Trophoblast cell (in vitro differentiated cells and primary cell): ENCODE data around the gene LSG1.
A peak's percentile ranks its signal among the peaks of the same experiment; 100 is the strongest.
"Not testable (repeated sequence)": the region's sequence is repeated elsewhere in the genome, so short reads cannot be mapped to it uniquely, and the experiment has no call there.

Experiments
- DNase-seq, 2 donors: peaks; one replicate each; pipeline ENCODE4 v3.0.0-alpha.2; 2016
- H2AFZ ChIP-seq: 2 replicates; pipeline ENCODE4 v1.6.1; 2013; ENCODE audit warnings: low read length, moderate library complexity, mild to moderate bottlenecking; ENCODE audit not compliant: insufficient read depth, poor library complexity
- H2AK5ac ChIP-seq: 2 replicates; pipeline ENCODE4 v1.6.1; 2013; ENCODE audit warnings: mild to moderate bottlenecking, low read length
- H2BK120ac ChIP-seq: 2 replicates; pipeline ENCODE4 v1.6.1; 2013; ENCODE audit warnings: low read length, mild to moderate bottlenecking, moderate library complexity; ENCODE audit not compliant: insufficient read depth, poor library complexity
- H2BK12ac ChIP-seq: 2 replicates; pipeline ENCODE4 v1.6.1; 2013; ENCODE audit warnings: mild to moderate bottlenecking, low read length, moderate library complexity
- H2BK5ac ChIP-seq: 2 replicates; pipeline ENCODE4 v1.6.1; 2013; ENCODE audit warnings: low read length, low read depth, moderate library complexity, mild to moderate bottlenecking; ENCODE audit not compliant: poor library complexity
- H3K14ac ChIP-seq: 2 replicates; pipeline ENCODE4 v1.6.1; 2013; ENCODE audit warnings: mild to moderate bottlenecking, low read length
- H3K18ac ChIP-seq: 2 replicates; pipeline ENCODE4 v1.6.1; 2013; ENCODE audit warnings: mild to moderate bottlenecking, low read length
- H3K23ac ChIP-seq: 2 replicates; pipeline ENCODE4 v1.6.1; 2013; ENCODE audit warnings: low read length
- H3K27ac ChIP-seq: 2 replicates; pipeline ENCODE4 v1.5.1; 2013; ENCODE audit warnings: low read depth, mild to moderate bottlenecking, inconsistent platforms, low read length, moderate library complexity
- H3K27me3 ChIP-seq: 2 replicates; pipeline ENCODE4 v1.6.1; 2013; ENCODE audit warnings: inconsistent platforms, mild to moderate bottlenecking, low read length, moderate library complexity; ENCODE audit not compliant: insufficient read depth
- H3K36me3 ChIP-seq, 2 experiments: 1 replicate in 1 of 2; 2 replicates in 1 of 2; pipeline ENCODE4 v1.6.1; 2013; ENCODE audit warnings: low read length in 2 of 2, mild to moderate bottlenecking in 2 of 2, moderate library complexity in 1 of 2; ENCODE audit not compliant: insufficient read depth in 2 of 2, control insufficient read depth in 1 of 2
- H3K4ac ChIP-seq: 2 replicates; pipeline ENCODE4 v1.6.1; 2013; ENCODE audit warnings: low read depth, mild to moderate bottlenecking, low read length, moderate library complexity
- H3K4me1 ChIP-seq, 2 experiments: 1 replicate in 1 of 2; 2 replicates in 1 of 2; pipeline ENCODE4 v1.6.1; 2013; ENCODE audit warnings: low read length in 2 of 2, mild to moderate bottlenecking in 2 of 2, moderate library complexity in 1 of 2; ENCODE audit not compliant: insufficient read depth in 2 of 2, control insufficient read depth in 1 of 2
- H3K4me2 ChIP-seq: 2 replicates; pipeline ENCODE4 v1.6.1; 2013; ENCODE audit warnings: inconsistent platforms, mild to moderate bottlenecking, low read length, moderate library complexity
- H3K4me3 ChIP-seq: 2 replicates; pipeline ENCODE4 v1.5.1; 2013; ENCODE audit warnings: mild to moderate bottlenecking, low read depth, low read length, inconsistent platforms
- H3K79me1 ChIP-seq: one replicate; pipeline ENCODE4 v1.6.1; 2013; ENCODE audit warnings: low read length
- H3K79me2 ChIP-seq: 2 replicates; pipeline ENCODE4 v1.6.1; 2013; ENCODE audit warnings: low read length, mild to moderate bottlenecking; ENCODE audit not compliant: control insufficient read depth, insufficient read depth, poor library complexity
- H3K9ac ChIP-seq: 2 replicates; pipeline ENCODE4 v1.6.1; 2013; ENCODE audit warnings: mild to moderate bottlenecking, low read length
- H3K9me3 ChIP-seq: 2 replicates; pipeline ENCODE4 v1.6.1; 2013; ENCODE audit warnings: low read depth, mild to moderate bottlenecking, control low read depth, inconsistent platforms, low read length; ENCODE audit not compliant: insufficient read depth
- H4K12ac ChIP-seq: 2 replicates; pipeline ENCODE4 v1.6.1; 2013; ENCODE audit warnings: low read depth, mild to moderate bottlenecking, low read length, moderate library complexity
- H4K8ac ChIP-seq: 2 replicates; pipeline ENCODE4 v1.6.1; 2013; ENCODE audit warnings: low read depth, mild to moderate bottlenecking, low read length, moderate library complexity
- H4K91ac ChIP-seq: one replicate; pipeline ENCODE4 v1.6.1; 2013; ENCODE audit warnings: low read depth, mild to moderate bottlenecking, low read length, moderate library complexity
- WGBS: extraction: QIAGEN DNeasy Blood & Tissue Kit; methylation state at CpG from one replicate; pipeline ENCODE4 v1.1.7; 2013; ENCODE audit warnings: missing lambda C conversion rate; ENCODE audit not compliant: insufficient read length, insufficient coverage; ENCODE audit errors: extremely low coverage; 5-methylcytosine and 5-hydroxymethylcytosine counted together

Gene LSG1

DNA sequence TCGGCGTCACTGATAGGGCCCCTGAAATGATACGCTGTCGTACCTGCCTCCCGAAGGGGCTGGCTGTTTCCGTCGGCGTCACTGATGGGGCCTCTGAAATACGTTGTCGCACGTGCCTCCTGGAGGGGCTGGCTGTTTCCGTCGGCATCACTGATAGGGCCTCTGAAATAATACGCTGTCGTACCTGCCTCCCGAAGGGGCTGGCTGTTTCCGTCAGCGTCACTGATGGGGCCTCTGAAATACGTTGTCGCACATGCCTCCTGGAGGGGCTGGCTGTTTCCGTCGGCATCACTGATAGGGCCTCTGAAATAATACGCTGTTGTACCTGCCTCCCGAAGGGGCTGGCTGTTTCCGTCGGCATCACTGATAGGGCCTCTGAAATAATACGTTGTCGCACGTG, 41.3 kb downstream of the LSG1 start:
- not testable (repeated sequence) for H3K4me1 ChIP-seq, H3K14ac ChIP-seq, H3K4me3 ChIP-seq, H2BK120ac ChIP-seq, H4K8ac ChIP-seq, H4K91ac ChIP-seq, H3K23ac ChIP-seq, H4K12ac ChIP-seq, H2AFZ ChIP-seq, H3K4ac ChIP-seq, H2BK12ac ChIP-seq, H3K79me1 ChIP-seq, DNase-seq, H3K27ac ChIP-seq, H3K4me2 ChIP-seq, H2AK5ac ChIP-seq, H3K79me2 ChIP-seq, H3K9ac ChIP-seq, H3K27me3 ChIP-seq, H2BK5ac ChIP-seq, H3K18ac ChIP-seq
- WGBS, result no CpG with 5 or more reads among the region's 29 CpGs
- peaks cover 19 to 26% of the 10 kb centered on the region in 2 experiments for H3K36me3 ChIP-seq
- H3K9me3 ChIP-seq, result peaks cover 16% of the 10 kb centered on the region

DNA sequence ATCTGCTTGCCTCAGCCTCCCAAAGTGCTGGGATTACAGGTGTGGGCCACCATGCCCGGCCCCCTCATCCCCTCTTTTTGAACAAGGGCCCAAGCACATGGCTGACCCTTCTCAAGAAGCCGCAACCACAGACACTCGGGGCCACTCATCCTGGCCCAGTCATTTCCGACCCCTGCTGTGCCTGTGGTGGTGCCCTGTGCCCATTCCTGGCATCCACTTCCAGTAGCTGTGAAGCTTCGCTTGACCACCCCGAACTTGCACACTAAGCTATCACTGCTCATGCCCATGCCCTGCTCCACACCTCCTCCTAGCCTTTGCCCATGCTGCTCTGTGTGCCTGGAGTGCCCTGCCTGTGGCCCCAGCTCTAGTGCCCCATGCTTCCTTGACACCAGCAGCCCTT, 47.0 kb downstream of the LSG1 start:
- Histone ChIP-seq H3K4me2 (no peak overlapping the region), H2BK120ac (no peak overlapping the region), H3K23ac (no peak overlapping the region), H3K36me3 (peaks cover 15 to 35% of the 10 kb centered on the region in 2 experiments), H2AFZ (no peak overlapping the region), H3K14ac (no peak overlapping the region), H3K18ac (no peak overlapping the region), H3K4me3 (peak overlapping the region; percentile 63), H3K9me3 (peaks cover 7% of the 10 kb centered on the region), H3K9ac (no peak overlapping the region), H3K4me1 (peaks cover 0 to 4% of the 10 kb centered on the region in 2 experiments), H3K4ac (no peak overlapping the region), H2AK5ac (no peak overlapping the region), H2BK5ac (no peak overlapping the region), H3K79me1 (no peaks in the 10 kb centered on the region), H3K79me2 (no peaks in the 10 kb centered on the region), H4K8ac (no peak overlapping the region), H4K12ac (no peak overlapping the region), H3K27ac (no peak overlapping the region), H4K91ac (no peak overlapping the region), H2BK12ac (no peak overlapping the region), H3K27me3 (no peaks in the 10 kb centered on the region)
- WGBS, result no CpG with 5 or more reads among the region's 6 CpGs
- DNase-seq, result no peak

DNA sequence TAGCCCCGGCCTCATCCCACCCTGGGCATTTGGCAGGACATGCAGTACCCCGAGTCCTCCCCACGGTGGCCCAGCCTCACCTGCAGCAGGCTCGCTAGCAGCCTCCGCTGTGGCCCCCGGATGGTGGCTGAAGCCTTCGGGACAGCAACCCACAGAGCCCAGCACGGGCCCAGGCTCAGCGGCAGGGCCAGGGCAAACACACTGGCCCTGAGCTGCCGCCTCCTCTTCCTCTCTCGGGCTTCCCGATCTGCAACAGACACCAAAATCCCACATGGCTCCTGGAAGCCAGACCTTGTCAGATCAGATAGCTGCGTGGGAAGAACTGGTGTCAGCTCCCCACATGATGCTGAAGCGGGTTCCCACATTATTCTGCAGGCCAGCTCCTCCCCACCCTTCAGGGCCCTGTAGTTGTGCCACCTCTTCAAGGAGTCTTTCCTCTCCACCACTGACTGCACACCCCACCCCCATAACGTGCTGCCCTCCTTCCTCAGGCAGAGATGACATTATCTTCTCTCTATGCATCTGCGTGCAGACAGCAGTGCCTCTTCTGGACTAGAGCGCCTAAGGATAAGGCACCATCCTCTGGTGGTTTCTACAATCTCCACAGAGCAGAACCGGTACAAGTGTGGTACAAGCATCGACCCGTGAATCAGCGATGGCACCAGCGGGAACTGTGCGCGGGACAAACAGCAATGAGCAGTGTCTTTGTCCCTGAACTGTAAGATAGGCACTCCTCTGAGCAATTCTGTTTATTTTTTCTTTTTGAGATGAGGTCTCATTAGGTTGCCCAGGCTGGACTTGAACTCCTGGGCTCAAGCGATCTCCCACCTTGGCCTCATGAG, 48.3 kb downstream of the LSG1 start:
- Histone ChIP-seq H3K18ac (no peak overlapping the region), H4K12ac (no peak overlapping the region), H4K8ac (no peak overlapping the region), H3K4me2 (no peak overlapping the region), H3K27me3 (no peaks in the 10 kb centered on the region), H3K23ac (no peak overlapping the region), H2BK120ac (no peak overlapping the region), H3K4me1 (peaks cover 0 to 4% of the 10 kb centered on the region in 2 experiments), H3K79me1 (no peaks in the 10 kb centered on the region), H2AK5ac (no peak overlapping the region), H3K4me3 (no peak overlapping the region), H3K36me3 (peaks cover 10 to 34% of the 10 kb centered on the region in 2 experiments), H3K14ac (no peak overlapping the region), H3K9ac (no peak overlapping the region), H3K27ac (no peak overlapping the region), H3K9me3 (peaks cover 2% of the 10 kb centered on the region), H4K91ac (no peak overlapping the region), H2BK12ac (no peak overlapping the region), H2BK5ac (no peak overlapping the region), H3K4ac (no peak overlapping the region), H3K79me2 (no peaks in the 10 kb centered on the region), H2AFZ (no peak overlapping the region)
- WGBS, result no CpG with 5 or more reads among the region's 25 CpGs
- DNase-seq, result no peak

DNA sequence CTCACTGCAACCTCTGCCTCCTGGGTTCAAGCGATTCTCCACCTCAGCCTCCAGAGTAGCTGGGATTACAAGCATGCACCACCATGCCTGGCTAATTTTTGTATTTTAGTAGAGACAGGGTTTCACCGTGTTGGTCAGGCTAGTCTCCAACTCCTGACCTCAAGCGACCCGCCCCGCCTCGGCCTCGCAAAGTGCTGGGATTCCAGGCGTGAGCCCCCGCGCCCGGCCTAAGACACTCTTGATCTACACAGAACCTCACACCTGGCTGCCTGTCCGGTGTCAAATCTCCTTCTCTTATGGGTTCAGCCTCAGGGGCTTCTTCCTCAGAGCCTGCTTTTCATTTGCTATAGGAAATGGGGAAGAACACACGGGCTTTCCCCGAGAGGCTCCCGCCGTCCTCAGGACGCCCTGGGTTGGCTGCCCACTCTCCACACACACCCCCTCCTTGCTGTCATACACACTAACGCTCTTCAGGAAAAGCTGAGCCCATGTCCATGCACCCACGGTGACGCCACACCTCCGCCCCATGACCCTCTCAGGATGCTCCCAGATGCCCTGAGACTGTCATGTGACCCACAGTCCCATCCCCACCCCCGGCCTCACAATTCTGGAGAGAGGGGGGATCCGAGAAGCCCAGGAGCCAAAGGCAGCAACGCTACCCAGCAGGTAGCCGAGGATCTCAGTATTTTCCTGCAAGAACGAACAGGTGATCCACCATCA, 49.2 kb downstream of the LSG1 start:
- no peak overlapping the region for H2BK12ac ChIP-seq
- H2AK5ac ChIP-seq, result no peak overlapping the region
- no peak overlapping the region for H3K27ac ChIP-seq
- no peaks in the 10 kb centered on the region for H3K79me2 ChIP-seq
- H3K27me3 ChIP-seq, result no peaks in the 10 kb centered on the region
- no peak overlapping the region for H3K4me3 ChIP-seq
- no peak overlapping the region for H3K4me2 ChIP-seq
- no peak overlapping the region for H2BK5ac ChIP-seq
- no peak overlapping the region for H3K4ac ChIP-seq
- peaks cover 0 to 4% of the 10 kb centered on the region in 2 experiments for H3K4me1 ChIP-seq
- H2AFZ ChIP-seq, result no peak overlapping the region
- H3K9me3 ChIP-seq, result peaks cover 2% of the 10 kb centered on the region
- H3K36me3 ChIP-seq, result peaks cover 9 to 36% of the 10 kb centered on the region in 2 experiments
- H3K23ac ChIP-seq, result no peak overlapping the region
- no peak overlapping the region for H4K91ac ChIP-seq
- no peak overlapping the region for H3K9ac ChIP-seq
- no peaks in the 10 kb centered on the region for H3K79me1 ChIP-seq
- no peak overlapping the region for H4K8ac ChIP-seq
- H4K12ac ChIP-seq, result no peak overlapping the region
- H2BK120ac ChIP-seq, result no peak overlapping the region
- H3K18ac ChIP-seq, result no peak overlapping the region
- DNase-seq, result no peak
- no peak overlapping the region for H3K14ac ChIP-seq
- WGBS, result no CpG with 5 or more reads among the region's 26 CpGs
